Inflammatory macrophage (primary cell): ENCODE measurements around the gene KCNIP3.
A peak's percentile ranks its signal among the peaks of the same experiment; 100 is the strongest.

ENCODE experiments used
- DNase-seq, 2 donors: peaks; one replicate each; pipeline ENCODE4 v3.0.0-alpha.2; 2020 to 2022

Gene KCNIP3

DNA sequence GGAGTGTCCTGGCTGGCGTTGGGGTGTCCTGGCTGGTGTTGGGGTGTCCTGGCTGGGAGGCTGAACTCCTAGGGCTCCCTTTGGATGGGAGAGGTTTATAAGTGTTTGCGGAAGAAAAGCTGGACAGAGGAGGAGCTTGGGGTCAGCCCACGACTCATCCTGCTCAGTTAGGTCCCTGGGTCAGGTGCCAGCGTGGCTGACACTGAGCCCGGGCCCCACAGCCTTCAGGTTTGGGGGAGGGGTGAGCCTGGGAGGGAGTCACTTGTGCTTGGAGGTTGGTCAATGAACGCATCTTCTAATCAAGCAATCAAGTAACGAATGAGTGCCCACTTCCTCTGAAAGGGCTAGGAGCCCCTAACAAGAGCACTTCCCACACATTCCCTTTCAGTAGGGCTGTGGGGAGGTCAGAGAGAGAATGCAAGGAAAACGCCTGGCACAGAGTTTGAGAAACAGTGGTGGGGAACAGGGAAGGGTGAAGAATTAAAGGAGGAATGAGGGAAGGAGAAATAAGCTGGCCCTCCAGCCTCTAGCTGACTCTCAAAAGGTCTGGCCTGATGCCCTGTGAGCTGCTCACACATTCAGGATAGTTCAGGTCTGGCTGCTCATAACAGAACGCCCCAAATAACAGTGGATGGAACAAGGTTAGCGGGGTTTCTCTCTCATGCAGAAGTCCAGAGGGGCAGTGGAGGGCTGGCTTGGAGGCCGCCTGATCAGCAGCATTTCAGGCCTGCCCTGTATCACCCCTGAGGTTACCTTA, 670 bp downstream of the KCNIP3 start:
- no peak for DNase-seq

- DNase-seq, result no peak
Measured at GRCh38 chr2:95298486-95299111, 1.5 kb downstream of the KCNIP3 start.

DNA sequence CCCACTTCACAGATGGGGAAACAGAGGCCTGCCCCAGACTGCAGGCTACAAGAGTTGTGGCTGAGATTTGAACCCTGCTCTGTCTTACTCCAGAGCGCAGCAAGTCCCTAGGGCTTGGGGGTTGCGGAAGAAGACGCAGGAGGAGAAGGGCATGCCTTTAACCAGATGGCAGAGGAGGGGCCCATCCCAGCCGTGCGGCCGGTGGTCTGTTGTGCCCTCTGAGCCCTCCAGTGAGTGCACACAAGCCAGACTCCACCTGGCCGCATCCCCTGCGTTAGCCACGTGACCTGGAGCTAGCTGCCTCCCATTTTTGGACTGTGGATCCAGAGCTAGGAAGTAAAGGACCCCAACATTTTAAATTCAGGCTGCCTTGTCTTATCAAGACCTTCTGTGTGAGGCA, 2.8 kb downstream of the KCNIP3 start:
- no peak for DNase-seq

GRCh38 chr2:95300450-95300849, 3.3 kb downstream of the KCNIP3 start:
- DNase-seq, result peak in 1 of 2 donors; percentile 22

GRCh38 chr2:95301186-95301585, 4.0 kb downstream of the KCNIP3 start:
- no peak for DNase-seq

DNA sequence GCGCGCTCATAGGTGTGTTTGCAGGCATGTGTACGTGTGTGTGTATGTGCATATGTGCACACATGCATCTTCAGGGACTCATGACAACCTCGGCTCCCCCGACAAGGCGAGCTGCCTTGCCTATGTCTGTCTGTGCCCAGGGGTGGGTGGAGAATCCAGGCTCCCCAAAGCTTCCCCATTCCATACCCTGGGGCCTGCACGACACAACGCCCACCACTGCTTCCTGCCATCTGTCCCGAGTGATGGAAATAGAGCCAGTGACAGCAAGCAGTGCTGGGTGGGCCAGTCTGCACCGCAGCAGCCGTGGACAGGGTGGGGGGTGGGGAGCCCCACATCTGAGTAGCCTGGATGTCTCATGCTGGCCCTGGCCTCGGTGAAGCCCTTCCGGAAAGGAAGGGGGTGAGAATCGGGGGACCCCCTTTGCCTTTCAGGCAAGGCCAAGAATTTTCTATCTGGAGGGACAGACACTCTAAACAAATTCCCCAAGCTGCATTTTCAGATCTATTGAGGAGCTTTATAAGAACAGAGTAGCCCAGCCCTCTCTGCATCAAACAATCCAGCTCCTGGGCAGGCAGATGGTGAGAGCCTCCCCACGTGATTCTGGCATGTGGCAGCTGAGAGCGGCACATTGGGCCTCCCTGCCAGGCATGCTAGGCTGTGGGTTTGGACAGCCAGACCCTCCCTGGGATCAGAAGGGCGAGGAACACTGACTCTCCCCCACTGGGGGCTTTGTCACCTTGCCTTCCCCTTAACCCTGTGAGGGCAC, 4.9 kb downstream of the KCNIP3 start:
- peak; percentile 65 to 89 for DNase-seq

- no peak for DNase-seq
Measured at GRCh38 chr2:95303191-95303919, 6.2 kb downstream of the KCNIP3 start.

- no peak for DNase-seq
Measured at GRCh38 chr2:95305380-95306061, 8.4 kb downstream of the KCNIP3 start.

GRCh38 chr2:95306336-95306895, 9.3 kb downstream of the KCNIP3 start:
- no peak for DNase-seq

- DNase-seq, result no peak
Measured at GRCh38 chr2:95307036-95307435, 9.9 kb downstream of the KCNIP3 start.

DNA sequence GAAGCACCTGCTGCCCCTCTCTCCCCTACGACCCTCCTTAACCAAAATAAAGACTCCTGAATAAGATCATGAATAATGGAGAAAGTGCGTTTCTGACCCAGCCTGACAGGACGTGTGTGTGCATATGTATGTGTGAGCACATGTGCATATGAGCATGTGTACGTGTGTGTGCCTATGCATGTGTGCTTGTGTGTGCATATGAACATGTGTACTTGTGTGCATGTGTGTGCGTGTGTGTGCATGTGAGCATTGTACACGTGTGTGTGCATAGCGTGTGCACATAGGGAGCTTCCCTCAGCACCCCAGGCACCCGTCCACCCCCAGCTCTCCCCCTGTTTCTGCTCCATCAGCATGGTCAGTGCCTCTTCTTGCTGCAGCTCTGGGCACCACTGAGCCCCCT, 10.7 kb downstream of the KCNIP3 start:
- DNase-seq, result no peak

DNA sequence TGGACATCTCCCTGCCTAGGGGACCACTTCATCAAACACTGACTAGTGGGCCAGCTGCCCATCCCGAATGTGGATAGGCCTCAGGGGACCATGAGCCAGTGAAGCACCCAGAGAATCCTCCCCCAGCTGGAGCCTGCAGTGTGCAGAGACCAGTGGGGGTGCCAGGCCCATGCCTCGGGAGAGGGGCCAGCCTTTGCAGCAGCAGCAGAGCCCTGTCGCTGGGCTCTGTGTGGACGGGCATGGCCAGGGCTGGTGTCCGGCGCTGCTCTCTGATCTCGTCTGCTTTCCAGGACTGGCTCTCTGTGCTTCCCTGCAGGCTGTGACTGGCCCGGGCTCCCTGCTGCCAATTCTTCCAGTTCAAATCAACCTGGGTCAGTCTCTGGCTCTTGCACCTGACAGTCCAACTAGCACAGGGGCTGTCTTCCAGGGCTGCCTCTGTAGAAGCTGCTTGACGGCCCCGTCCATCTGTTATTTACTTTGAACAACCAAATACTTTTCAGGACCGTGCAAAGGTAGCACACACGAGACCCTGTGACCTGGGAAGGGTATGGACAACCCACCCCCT, 11.4 kb downstream of the KCNIP3 start:
- no peak for DNase-seq

GRCh38 chr2:95309599-95309998, 12.5 kb downstream of the KCNIP3 start:
- no peak for DNase-seq

DNA sequence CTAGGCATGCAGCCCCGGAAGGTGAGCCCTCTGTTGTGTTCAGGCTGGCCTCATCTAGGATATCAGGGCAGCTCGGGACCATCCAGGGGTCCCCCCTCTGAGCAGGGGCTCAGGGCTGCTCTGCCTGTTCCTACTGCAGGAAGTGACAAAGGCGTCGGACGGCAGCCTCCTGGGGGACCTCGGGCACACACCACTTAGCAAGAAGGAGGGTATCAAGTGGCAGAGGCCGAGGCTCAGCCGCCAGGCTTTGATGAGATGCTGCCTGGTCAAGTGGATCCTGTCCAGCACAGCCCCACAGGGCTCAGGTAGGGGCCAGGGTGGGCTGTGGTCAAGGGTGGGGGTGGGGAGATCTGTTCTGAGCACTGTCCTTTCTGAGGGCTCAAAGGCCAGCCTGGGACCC, 13.1 kb downstream of the KCNIP3 start:
- DNase-seq, result no peak

DNA sequence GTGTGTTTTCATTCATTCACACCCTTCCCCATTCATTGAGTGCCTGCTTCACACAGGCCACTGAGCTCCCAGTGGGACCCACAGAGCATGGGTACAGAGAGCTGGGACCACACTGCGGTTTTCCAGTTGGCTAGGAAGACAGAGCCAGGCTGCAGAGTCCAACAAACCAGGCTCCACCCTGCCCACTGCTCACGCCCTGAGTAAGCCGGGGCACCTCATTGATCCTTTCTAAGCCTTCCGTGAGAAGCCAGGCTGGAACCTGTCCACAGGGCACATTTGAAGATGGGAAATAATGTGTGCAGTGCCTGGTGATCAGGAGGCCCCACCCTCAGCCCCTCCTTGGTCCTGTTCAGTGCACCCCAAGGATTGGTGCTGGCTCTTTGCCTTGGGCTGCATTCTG, 13.5 kb downstream of the KCNIP3 start:
- no peak for DNase-seq

DNA sequence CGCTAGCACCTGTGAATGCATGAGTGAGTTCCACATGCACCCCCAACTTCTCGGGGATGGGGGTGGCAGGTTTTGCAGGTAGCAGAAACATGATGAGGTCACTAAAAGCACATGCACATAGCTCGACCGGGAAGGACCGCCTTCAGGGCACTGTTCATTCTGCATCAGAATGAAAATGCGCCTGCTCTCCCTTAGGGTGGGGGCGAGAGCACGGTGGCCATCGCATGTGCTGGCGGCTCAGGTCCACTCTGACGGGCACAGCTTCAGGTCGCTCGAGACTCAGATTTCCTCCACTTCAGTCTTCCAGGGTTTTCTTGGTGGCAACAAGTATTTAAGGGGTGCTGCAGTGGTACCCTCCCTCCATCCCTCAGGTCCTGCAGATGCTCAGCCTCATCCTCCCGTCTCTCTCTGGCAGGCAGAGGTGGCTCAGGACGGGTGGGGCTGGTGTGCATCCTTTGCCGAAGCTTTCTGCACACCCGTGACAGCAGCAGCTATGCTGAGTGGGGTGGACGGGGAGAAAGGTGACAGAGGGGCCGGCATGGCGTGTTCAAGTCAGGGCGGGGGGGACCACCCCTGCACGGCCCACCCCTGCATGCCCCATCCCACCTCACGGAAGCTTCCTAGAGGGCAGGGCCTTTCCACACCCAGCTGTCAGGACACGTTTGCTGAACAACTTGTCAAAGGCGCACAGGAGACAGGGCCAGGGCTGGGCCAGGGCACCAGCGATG, 14.8 kb downstream of the KCNIP3 start:
- DNase-seq, result no peak

- DNase-seq, result no peak
Measured at GRCh38 chr2:95312543-95313201, 15.5 kb downstream of the KCNIP3 start.

GRCh38 chr2:95313296-95314131, 16.4 kb downstream of the KCNIP3 start:
- no peak for DNase-seq

- DNase-seq, result no peak
Measured at GRCh38 chr2:95314598-95314963, 17.4 kb downstream of the KCNIP3 start.
